ENCODE data around the gene RGL1. TPM values are rescaled to one million over a fixed set of nuclear protein-coding genes. Genes with fewer than 3 reads are reported as not detected.
A peak's percentile ranks its signal among the peaks of the same experiment; 100 is the strongest.

The RGL1 gene
- total RNA-seq, 4 donors from 2014 or later: 9.3 to 36.3 (median 16.3) TPM

- no peak overlapping the region for H3K27ac ChIP-seq
- H3K4me3 ChIP-seq (replicated peaks in 1 of 3): no peak overlapping the region
- no peaks in the 10 kb centered on the region for H3K27me3 ChIP-seq
- intact Hi-C loops (cut with DNase I): no loop called here
- H3K36me3 ChIP-seq: no peaks in the 10 kb centered on the region
- TF ChIP-seq POLR2A (IDR thresholded peaks at IDR 0.05) (no peak), CTCF (IDR thresholded peaks at IDR 0.05) (no peak)
- H3K4me1 ChIP-seq: no peaks in the 10 kb centered on the region
- no peak for DNase-seq
- H3K9me3 ChIP-seq: no peaks in the 10 kb centered on the region
Measured at GRCh38 chr1:183863852-183864251, 58.9 kb downstream of the RGL1 start.

- no peaks in the 10 kb centered on the region for H3K9me3 ChIP-seq
- no peaks in the 10 kb centered on the region for H3K27me3 ChIP-seq
- no peaks in the 10 kb centered on the region for H3K4me1 ChIP-seq
- TF ChIP-seq CTCF (IDR thresholded peaks at IDR 0.05): no peak
- TF ChIP-seq POLR2A (IDR thresholded peaks at IDR 0.05): no peak
- no peak for DNase-seq
- no peak overlapping the region for H3K4me3 ChIP-seq (replicated peaks in 1 of 3)
- intact Hi-C loops (cut with DNase I): no loop called here
- no peaks in the 10 kb centered on the region for H3K36me3 ChIP-seq
- H3K27ac ChIP-seq: no peak overlapping the region
- WGBS, 2 donors: 94 to 95% methylated on average over 3 of the region's 3 CpGs
Measured at GRCh38 chr1:183864611-183865010, 59.7 kb downstream of the RGL1 start.

GRCh38 chr1:183869230-183869629, 64.3 kb downstream of the RGL1 start:
- H3K4me1 ChIP-seq: peaks cover 16 to 34% of the 10 kb centered on the region in 2 donors
- H3K27me3 ChIP-seq: no peaks in the 10 kb centered on the region
- peak overlapping the region in 1 of 3 donors; percentile 72 for H3K27ac ChIP-seq
- 79 to 88% methylated on average over 3 of the region's 3 CpGs for WGBS, 2 donors
- H3K36me3 ChIP-seq: no peaks in the 10 kb centered on the region
- no peak for DNase-seq
- H3K9me3 ChIP-seq: no peaks in the 10 kb centered on the region
- TF ChIP-seq CTCF (IDR thresholded peaks at IDR 0.05): no peak
- TF ChIP-seq POLR2A (IDR thresholded peaks at IDR 0.05): no peak
- H3K4me3 ChIP-seq (replicated peaks in 1 of 3): no peak overlapping the region
- intact Hi-C loops (cut with DNase I): no loop called here

- Histone ChIP-seq H3K9me3 (no peaks in the 10 kb centered on the region), H3K4me1 (peaks cover 16 to 34% of the 10 kb centered on the region in 2 donors), H3K27me3 (no peaks in the 10 kb centered on the region), H3K36me3 (no peaks in the 10 kb centered on the region), H3K27ac (peak overlapping the region in 2 of 3 donors; percentile 72 to 73), H3K4me3 (replicated peaks in 1 of 3) (no peak overlapping the region)
- intact Hi-C loops (cut with DNase I): no loop called here
- no peak for DNase-seq
- no peak for TF ChIP-seq CTCF (IDR thresholded peaks at IDR 0.05)
- no peak for TF ChIP-seq POLR2A (IDR thresholded peaks at IDR 0.05)
- 80 to 85% methylated on average over 3 of the region's 3 CpGs for WGBS, 2 donors
Measured at GRCh38 chr1:183869664-183870063, 64.7 kb downstream of the RGL1 start.

GRCh38 chr1:183870351-183871077, 65.6 kb downstream of the RGL1 start:
- TF ChIP-seq CTCF (IDR thresholded peaks at IDR 0.05) (no peak), POLR2A (IDR thresholded peaks at IDR 0.05) (no peak)
- Histone ChIP-seq H3K36me3 (no peaks in the 10 kb centered on the region), H3K4me3 (replicated peaks in 1 of 3) (no peak overlapping the region), H3K4me1 (peaks cover 16 to 34% of the 10 kb centered on the region in 2 donors), H3K9me3 (no peaks in the 10 kb centered on the region), H3K27me3 (no peaks in the 10 kb centered on the region), H3K27ac (peak overlapping the region; percentile 72 to 75 (median 73))
- DNase-seq: peak; percentile 5 to 20
- WGBS, 2 donors: 75 to 80% methylated on average over 5 to 13 of the region's 15 CpGs
- intact Hi-C loops (cut with DNase I): no loop called here
